NCI-H2227 treated with DMSO at 0.1 percent for 48 hours (cell line): ENCODE data around the gene CISTR.

ENCODE experiments used
- DNase-seq: peaks from one replicate; lab custom pipeline; 2025; lab: John Stamatoyannopoulos, UW

CISTR gene

DNA sequence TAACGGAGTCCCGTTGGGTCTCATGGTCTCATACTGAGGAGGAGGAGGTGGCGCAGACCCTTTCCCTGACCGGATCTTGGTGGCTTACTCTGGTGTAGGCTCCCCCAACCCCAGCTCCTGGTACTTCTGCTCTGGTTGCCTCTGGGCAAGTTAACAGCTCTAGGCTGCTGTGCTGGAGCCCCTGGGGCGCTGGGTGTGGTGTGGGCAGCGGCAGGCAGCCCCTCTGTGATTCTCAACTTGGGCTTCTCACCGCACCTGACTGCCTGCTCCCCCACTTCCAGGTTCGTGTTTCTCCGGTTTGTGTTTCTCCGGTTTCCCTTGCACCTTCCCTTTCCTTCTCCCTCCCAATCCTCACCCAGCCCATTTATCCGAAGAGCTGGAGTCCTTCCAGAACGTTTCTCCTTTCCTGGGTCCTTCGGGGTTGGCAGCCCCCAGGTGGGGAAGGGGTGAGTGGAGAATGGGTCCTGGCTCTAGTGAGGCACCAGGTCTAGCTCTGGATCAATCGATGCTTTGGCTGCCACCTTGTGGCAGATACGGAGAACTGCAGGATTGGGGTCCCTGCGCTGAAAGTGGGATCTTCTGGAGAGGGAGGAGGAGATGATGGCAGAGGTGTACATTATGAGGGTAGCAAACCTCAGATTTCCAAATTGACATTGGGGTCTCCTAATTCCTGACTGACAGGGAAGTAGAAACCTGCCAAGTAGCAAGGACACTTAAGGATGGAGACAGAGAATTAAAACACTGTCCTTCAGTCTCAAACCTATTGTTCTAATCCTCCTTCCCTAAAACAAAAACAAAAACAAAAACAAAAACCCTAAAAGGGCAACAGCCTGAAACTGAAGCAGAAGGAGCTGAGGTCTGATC lies 8.3 kb downstream of the CISTR start:
- peak; percentile 14 for DNase-seq

DNA sequence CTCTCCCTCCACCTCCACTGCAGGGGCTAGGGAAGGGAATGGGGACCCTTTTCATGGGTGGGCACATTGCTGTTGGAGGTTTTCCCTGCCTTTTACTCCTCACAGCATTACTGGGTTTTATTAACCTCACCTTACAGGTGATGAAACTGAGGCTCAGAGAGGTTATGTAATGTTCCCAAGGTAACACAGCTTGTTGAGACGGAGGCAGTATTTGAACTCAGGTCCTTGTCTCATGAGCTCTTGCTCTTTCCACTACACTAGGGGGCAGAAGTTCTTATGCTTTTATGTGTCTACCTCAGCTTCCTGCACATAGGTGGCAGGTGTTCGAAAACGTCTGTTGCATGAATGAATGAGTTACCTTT lies 11.7 kb downstream of the CISTR start:
- no peak for DNase-seq

GRCh38 chr12:53739214-53740129 lies 12.3 kb downstream of the CISTR start:
- peak; percentile 40 for DNase-seq

GRCh38 chr12:53738406-53739213 lies 13.2 kb downstream of the CISTR start:
- peak; percentile 48 for DNase-seq

DNA sequence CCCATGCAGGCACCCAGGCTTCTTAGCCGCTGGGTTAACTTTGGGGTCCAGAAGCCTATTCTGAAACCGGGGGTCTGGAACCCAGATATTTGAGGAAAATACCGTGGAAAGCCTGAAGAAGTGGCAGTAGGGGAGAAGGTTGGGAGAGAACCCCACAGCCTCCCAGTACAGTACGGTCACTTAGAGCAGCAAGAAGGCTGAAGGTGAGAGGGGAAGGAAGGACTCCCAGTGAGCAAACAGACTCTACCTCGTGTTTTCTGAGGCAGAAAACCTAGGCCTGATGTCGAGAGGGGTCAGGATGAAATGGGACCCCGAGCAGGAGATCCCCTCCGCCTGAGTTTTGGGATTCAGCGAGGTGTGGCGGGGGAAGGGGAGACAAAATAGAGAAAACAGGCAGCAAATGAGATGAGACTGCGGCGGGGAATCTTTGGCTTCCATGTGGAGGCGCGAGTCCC lies 13.8 kb downstream of the CISTR start:
- DNase-seq = no peak

GRCh38 chr12:53737093-53737808 lies 14.5 kb downstream of the CISTR start:
- DNase-seq = no peak

DNA sequence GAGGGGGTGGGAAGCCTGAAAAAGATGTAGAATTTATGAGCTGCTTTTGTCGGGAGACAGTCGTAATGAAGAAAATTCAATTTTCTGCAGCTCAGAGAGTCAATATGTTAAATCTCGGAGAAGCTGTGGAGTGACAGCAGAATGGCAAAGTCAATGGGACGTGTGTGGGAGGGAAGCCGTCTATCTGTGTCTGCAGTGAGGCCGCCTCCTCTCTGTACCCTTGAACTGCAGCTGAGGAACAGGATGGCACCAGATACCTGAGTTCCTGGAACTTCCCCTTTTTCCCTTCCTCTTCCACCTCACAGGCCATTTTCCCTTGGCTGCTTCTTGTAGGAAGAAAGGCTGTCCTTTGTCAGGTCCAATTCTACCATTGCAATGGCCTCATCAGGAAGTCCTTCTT lies 15.2 kb downstream of the CISTR start:
- no peak for DNase-seq

GRCh38 chr12:53735556-53735955 lies 16.2 kb downstream of the CISTR start:
- DNase-seq = no peak

DNA sequence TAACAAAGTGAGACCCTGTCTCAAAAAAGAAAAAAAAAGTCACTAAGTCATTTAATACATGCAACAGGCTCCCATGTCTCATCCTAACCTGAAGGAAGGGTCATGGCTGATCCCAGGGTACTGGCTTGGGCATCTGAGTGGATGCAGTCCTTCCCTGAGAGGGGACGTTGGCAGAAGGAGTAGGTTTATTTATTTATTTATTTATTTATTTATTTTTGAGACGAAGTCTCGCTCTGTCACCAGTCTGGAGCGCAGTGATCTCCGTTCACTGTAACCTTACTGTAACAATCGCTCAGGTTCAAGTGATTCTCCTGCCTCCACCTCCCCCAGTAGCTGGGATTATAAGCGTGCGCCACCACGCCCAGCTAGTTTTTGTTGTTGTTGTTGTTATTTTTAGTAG lies 17.4 kb downstream of the CISTR start:
- DNase-seq = no peak

DNA sequence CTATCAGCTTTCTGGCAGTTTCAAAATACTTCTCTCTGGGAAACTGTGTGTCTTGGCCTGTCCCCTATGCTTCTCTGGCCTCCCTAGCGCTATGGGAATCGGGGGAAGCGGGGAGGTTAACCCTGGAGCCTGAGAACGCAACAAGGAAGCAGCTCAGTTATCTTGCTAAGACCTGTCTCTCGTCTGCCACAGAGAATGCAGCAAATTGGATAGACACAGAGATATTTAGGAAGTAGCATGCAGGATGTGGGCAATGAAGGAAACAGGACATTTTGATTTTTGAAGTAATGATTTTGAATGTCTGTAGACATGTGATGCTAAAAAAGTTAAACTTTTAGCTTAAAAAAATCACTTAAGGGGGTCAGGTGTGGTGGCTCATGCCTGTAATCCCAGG lies 18.0 kb downstream of the CISTR start:
- DNase-seq = no peak

GRCh38 chr12:53733051-53733806 lies 18.6 kb downstream of the CISTR start:
- DNase-seq = no peak

DNA sequence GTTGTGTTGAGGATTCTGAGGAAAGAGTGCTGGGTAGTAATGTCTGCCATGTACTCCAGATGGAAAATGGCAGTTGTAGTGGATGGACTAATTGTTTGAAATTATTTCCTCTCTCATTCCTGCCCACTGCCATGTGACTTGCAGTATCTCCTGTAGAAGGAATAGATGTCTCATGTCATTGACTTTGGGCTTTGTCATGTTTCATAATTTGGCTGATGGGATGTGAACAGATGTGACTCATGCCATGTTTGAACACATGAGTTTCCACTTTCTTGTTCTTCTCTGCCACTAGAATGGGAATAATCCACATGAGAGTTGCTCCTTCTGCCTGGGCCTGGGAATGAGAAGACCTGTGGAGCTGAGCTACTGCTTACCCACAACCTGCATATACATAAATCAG lies 22.1 kb downstream of the CISTR start:
- DNase-seq = no peak

GRCh38 chr12:53728206-53728605 lies 23.6 kb downstream of the CISTR start:
- no peak for DNase-seq

GRCh38 chr12:53727310-53728041 lies 24.3 kb downstream of the CISTR start, which contains the start of gene CALCOCO1:
CALCOCO1 (minus strand) TSS chr12:53727452; CDS start chr12:53725242, 2,210 bp downstream.
- peak; percentile 94 for DNase-seq

DNA sequence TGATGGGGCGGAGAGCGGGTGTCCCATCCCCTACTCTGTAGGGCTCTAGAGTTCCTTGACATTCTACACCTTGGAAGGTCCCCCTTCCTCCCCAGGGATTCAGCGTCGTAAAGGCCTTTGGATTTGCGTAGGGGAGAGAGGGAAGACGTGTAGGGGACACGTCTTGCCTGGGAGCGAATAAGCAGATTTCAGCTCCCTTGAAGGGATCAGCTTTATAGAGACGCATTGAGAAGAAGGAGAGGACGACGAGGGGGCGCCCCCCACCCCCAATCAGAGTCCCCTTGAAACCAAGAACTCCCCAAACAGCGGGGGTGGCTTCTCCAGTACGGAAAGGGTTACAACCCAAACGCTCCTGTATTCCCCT lies 24.9 kb downstream of the CISTR start:
- DNase-seq = no peak

DNA sequence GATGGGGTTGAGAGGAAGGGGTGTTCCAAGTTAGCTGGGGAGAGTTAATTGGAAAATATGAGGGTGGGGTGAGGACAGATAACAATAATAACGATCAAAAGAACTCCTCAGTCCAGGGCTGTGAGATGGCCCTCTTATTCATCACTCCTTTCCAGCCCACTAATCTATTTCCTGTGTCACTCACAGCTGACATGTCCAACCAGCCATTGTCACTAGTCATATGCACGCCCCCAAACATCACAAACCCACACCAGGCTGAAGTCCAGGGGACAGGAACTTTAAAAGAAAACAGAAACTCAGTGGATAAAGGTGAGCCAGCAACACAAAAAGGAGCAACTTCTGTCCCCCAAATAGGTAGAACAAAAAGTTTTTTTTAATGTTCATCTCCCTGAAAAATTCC lies 25.4 kb downstream of the CISTR start:
- no peak for DNase-seq

- no peak for DNase-seq
These were observed 26.0 kb downstream of the CISTR start for GRCh38 chr12:53725824-53726223.

DNA sequence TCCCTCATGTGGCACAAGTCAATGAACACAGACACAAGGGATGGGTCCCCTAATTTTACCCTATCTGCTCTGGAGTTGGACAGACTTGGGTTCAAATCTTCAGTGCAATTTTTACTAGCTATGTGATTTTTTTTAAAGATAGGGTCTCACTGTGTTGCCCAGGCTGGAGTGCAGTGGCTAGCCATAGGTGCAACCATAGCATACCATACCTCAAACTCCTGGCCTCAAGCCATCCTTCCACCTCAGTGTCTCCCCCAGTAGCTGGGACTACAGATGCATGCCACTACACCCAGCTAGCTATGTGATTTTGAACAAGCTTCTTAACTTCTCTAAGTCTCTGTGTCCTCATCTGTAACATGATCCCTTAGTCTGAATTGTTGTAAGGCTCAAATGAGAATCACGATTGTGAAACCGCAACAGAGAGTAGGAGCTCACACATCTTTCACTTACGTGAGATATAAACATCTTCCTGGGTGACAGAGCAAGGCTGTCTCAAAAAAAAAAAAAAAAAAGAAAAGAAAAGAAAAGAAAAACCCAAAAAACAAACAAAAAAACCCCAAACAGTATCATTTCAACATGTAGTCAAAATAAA lies 29.2 kb downstream of the CISTR start:
- no peak for DNase-seq

DNA sequence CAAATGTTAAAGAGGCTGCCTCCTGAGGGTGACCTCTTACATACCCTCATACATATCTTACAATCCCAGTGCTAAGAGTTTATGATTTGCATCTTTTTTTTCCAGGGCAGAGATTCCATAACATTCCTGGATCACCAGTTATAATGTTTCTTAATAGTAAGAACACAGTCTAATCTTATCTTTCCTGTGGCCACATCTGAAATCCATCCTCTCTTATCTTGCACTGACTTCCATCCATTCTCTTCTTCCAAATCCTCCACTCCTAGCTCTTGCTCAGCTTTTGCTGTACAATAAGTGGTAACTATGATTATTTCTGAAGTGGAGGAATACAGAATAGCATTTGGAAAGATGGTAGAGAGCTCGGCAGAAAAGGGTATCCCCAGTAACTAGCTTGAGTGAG lies 30.8 kb downstream of the CISTR start:
- DNase-seq = no peak

DNA sequence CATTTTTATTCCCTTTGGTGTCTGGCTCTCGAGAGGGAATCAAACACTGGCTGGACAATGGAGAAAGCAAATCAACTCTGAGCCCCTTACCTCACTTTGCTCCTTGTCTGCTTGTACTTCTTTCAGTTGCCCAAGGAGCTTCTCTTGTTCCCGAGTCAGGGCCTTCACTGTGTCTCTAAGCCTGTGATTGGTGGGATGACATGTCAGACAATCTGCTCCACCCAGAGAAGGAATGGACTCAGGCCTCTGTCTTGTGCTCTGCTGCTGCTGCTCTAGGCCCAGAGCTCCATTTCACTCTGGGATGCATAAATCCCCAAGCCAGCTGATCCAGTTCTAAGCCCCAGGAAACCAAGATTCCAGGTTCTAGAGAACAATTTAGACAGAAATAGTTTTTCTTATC lies 32.1 kb downstream of the CISTR start:
- DNase-seq = no peak
